ENCODE measurements around the gene RASL10B. TPM values are rescaled to one million over a fixed set of nuclear protein-coding genes. Genes with fewer than 3 reads are reported as not detected.

RASL10B gene
- total RNA-seq, 1 donor from 2014 or later, result 4.8 TPM

DNA sequence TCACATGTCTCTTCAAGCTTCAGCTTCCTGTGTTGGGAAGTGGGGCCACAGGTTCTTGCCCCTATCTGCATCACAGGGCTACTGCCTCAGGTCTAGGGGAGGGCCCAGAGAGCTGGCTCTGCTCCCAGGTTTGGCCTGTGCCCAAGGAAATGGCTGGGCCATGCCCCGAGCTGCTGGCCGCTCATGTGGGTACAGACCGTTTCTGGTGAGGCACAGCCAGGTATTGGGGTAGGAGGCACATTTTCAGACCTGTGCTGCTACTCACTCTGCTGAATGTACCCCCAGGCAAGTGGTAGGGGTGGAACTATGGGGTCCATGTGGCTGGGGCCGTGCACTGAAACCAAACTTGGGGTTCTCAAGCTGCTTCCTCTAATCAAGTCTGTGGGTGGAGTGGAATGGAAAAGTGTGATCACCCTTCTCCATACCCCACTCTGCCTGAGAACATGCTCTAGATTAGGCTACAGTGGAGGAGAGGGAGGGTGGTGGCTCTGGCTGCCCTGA, 17.0 kb downstream of the RASL10B start:
- no peak overlapping the region for H3K27ac Mint-ChIP-seq
- H3K9me3 Mint-ChIP-seq, result no peaks in the 10 kb centered on the region
- H3K9me3 ChIP-seq (ENCODE audit: low read depth), result no peaks in the 10 kb centered on the region
- H3K27me3 Mint-ChIP-seq (ENCODE audit: insufficient read depth, low read depth), result peaks cover 22% of the 10 kb centered on the region
- no peaks in the 10 kb centered on the region for H3K4me1 ChIP-seq
- H3K27me3 ChIP-seq, result peaks cover 31% of the 10 kb centered on the region
- no peak overlapping the region for H3K4me3 ChIP-seq
- H3K4me1 Mint-ChIP-seq, result peaks cover 19% of the 10 kb centered on the region
- no peak for TF ChIP-seq EZH2phosphoT487 (IDR thresholded peaks at IDR 0.05)
- TF ChIP-seq, protein P1, sequence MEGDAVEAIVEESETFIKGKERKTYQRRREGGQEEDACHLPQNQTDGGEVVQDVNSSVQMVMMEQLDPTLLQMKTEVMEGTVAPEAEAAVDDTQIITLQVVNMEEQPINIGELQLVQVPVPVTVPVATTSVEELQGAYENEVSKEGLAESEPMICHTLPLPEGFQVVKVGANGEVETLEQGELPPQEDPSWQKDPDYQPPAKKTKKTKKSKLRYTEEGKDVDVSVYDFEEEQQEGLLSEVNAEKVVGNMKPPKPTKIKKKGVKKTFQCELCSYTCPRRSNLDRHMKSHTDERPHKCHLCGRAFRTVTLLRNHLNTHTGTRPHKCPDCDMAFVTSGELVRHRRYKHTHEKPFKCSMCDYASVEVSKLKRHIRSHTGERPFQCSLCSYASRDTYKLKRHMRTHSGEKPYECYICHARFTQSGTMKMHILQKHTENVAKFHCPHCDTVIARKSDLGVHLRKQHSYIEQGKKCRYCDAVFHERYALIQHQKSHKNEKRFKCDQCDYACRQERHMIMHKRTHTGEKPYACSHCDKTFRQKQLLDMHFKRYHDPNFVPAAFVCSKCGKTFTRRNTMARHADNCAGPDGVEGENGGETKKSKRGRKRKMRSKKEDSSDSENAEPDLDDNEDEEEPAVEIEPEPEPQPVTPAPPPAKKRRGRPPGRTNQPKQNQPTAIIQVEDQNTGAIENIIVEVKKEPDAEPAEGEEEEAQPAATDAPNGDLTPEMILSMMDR (IDR thresholded peaks at IDR 0.05), result no peak
- no peak for TF ChIP-seq EZH2 (IDR thresholded peaks at IDR 0.05)
- H3K27ac ChIP-seq, result no peak overlapping the region
- no peak for DNase-seq (ENCODE audit: low spot score)
- H4K20me1 ChIP-seq (ENCODE audit: low read depth), result peaks cover 12% of the 10 kb centered on the region
- no peak overlapping the region for H3K9ac ChIP-seq
- no peak overlapping the region for H3K4me3 Mint-ChIP-seq
- H3K4me2 ChIP-seq, result no peak overlapping the region
- no peaks in the 10 kb centered on the region for H3K79me2 ChIP-seq (ENCODE audit: low read depth)
- H2AFZ ChIP-seq (replicated peaks), result no peak overlapping the region
- H3K36me3 ChIP-seq, result no peaks in the 10 kb centered on the region
- H3F3A ChIP-seq (ENCODE audit: low read depth), result no peaks in the 10 kb centered on the region
- H3K36me3 Mint-ChIP-seq, result no peaks in the 10 kb centered on the region

DNA sequence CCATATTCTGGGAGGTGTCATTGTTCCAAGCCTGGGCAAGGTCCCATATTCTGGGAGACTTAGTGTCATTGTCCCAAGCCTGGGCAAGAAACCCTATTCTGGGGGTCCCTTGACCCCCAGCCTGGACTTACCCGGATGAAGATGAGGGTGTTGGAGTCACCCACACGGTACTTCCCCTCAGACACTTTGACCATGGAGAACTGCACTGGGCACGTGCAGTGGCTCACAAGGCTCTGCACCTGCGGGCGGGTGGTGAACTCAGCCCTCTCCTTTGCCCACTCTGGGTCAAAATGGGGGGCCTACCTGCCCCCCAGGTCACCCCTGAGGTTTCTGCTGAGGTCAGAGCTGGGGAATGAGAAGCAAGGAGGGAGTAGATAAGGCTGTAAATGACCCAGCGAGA, 17.5 kb downstream of the RASL10B start:
- no peak overlapping the region for H3K4me3 Mint-ChIP-seq
- no peak overlapping the region for H3K27ac ChIP-seq
- DNase-seq (ENCODE audit: low spot score), result no peak

DNA sequence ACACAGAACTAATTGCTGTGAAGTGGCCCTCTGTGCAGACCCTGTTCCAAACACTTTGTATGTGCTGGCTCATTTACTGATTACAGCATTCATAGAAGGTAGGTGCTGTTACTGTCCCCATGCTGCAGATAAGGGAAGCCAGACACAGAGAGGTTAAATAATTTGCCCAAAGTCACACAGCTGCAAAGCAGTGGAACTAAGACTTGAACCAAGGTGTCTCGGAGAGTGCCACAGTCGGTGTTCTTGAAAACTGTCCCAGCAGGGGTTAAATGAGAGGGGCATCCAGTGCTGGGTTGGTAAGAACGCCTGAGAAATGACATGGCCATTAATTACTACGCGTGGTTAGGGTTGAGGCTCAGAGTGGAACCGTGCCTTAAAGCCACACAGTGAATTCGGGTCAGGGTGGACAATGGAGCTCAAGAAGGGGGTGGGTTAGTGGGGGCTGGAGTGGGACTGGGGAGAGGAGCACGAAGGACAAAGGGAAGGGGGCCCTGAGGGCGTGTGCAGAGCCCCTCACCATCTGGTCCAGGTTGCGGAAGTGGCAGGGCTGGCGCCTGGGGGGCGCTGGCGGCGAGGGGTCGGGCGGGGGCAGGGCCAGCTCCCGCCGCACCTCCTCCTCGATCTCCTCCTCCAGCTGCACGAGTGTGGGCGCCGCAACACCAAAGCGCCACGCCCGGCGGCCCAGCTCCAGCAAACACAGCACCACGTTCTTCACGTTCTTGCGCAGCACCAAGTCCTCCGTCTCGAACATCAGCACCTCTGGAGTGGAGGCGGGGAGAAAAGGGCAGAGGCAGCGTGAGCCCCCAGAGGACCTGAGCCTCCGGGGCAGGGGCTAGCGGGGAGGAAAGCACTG, 18.3 kb downstream of the RASL10B start:
- peaks cover 27% of the 10 kb centered on the region for H3K27me3 ChIP-seq
- no peak for TF ChIP-seq EZH2 (IDR thresholded peaks at IDR 0.05)
- TF ChIP-seq, protein P1 (IDR thresholded peaks at IDR 0.05), result peak; percentile 5
- H3K4me1 ChIP-seq, result no peaks in the 10 kb centered on the region
- Mint-ChIP-seq H3K9me3 (no peaks in the 10 kb centered on the region), H3K36me3 (no peaks in the 10 kb centered on the region), H3K27me3 (ENCODE audit: insufficient read depth, low read depth) (peaks cover 22% of the 10 kb centered on the region), H3K27ac (no peak overlapping the region), H3K4me3 (peak overlapping the region; percentile 38), H3K4me1 (peaks cover 19% of the 10 kb centered on the region)
- H3K4me2 ChIP-seq, result peak overlapping the region; percentile 73
- no peaks in the 10 kb centered on the region for H3F3A ChIP-seq (ENCODE audit: low read depth)
- H3K4me3 ChIP-seq, result peak overlapping the region; percentile 34
- H3K9me3 ChIP-seq (ENCODE audit: low read depth), result no peaks in the 10 kb centered on the region
- H3K36me3 ChIP-seq, result no peaks in the 10 kb centered on the region
- H4K20me1 ChIP-seq (ENCODE audit: low read depth), result no peaks in the 10 kb centered on the region
- peak overlapping the region; percentile 85 for H2AFZ ChIP-seq (replicated peaks)
- peak; percentile 47 for DNase-seq (ENCODE audit: low spot score)
- H3K79me2 ChIP-seq (ENCODE audit: low read depth), result no peaks in the 10 kb centered on the region
- H3K9ac ChIP-seq, result no peak overlapping the region
- H3K27ac ChIP-seq, result no peak overlapping the region

More for the DNA sequence above, 17.5 kb downstream of the RASL10B start:
- Histone ChIP-seq H3F3A (ENCODE audit: low read depth) (no peaks in the 10 kb centered on the region), H2AFZ (replicated peaks) (no peak overlapping the region), H3K4me1 (no peaks in the 10 kb centered on the region), H3K4me2 (no peak overlapping the region), H3K9me3 (ENCODE audit: low read depth) (no peaks in the 10 kb centered on the region), H3K27me3 (peaks cover 27% of the 10 kb centered on the region), H3K9ac (no peak overlapping the region), H3K4me3 (no peak overlapping the region), H3K79me2 (ENCODE audit: low read depth) (no peaks in the 10 kb centered on the region), H4K20me1 (ENCODE audit: low read depth) (peaks cover 6% of the 10 kb centered on the region), H3K36me3 (no peaks in the 10 kb centered on the region)
- Mint-ChIP-seq H3K9me3 (no peaks in the 10 kb centered on the region), H3K27me3 (ENCODE audit: insufficient read depth, low read depth) (peaks cover 22% of the 10 kb centered on the region), H3K27ac (no peak overlapping the region), H3K36me3 (no peaks in the 10 kb centered on the region), H3K4me1 (peaks cover 19% of the 10 kb centered on the region)
- TF ChIP-seq EZH2phosphoT487 (IDR thresholded peaks at IDR 0.05) (no peak), EZH2 (IDR thresholded peaks at IDR 0.05) (no peak)
- TF ChIP-seq, protein P1 (IDR thresholded peaks at IDR 0.05), result no peak

Measured in neural progenitor cell (in vitro differentiated cells).